GM12878 (cell line): ENCODE results near the gene FAM193B. TPM values are rescaled to one million over a fixed set of nuclear protein-coding genes. Genes with fewer than 3 reads are reported as not detected.

ENCODE experiments used
- ATF3 ChIP-seq: IDR thresholded peaks from 2 replicates; pipeline ENCODE4 v1.6.1; 2011; ENCODE audit warnings: low read depth, mild to moderate bottlenecking, low read length, moderate library complexity, borderline replicate concordance; ENCODE audit errors: extremely low read depth
- BACH1 ChIP-seq: fragments of 450-650 bp; IDR thresholded peaks from 2 replicates; pipeline ENCODE4 v1.6.1; 2017; ENCODE audit warnings: mild to moderate bottlenecking, borderline replicate concordance
- BHLHE40 ChIP-seq, 2 experiments: fragments of 450-650 bp in 1 of 2; IDR thresholded peaks; 2 replicates each; pipeline ENCODE4 v1.6.1; 2011 to 2017; ENCODE audit warnings: low read depth in 2 of 2, borderline replicate concordance in 1 of 2, improper control_type of control experiment in 1 of 2, low read length in 1 of 2, mild to moderate bottlenecking in 1 of 2
- CHD1 ChIP-seq: IDR thresholded peaks from 2 replicates; pipeline ENCODE4 v1.6.1; 2012; ENCODE audit warnings: low read depth, low read length, improper control_type of control experiment
- HDAC2 ChIP-seq: fragments of 200-600 bp; sonication (generic); IDR thresholded peaks from 2 replicates; pipeline ENCODE4 v1.6.1; 2017
- IKZF2 ChIP-seq, 2 experiments: fragments of 450-650 bp; IDR thresholded peaks; 2 replicates each; pipeline ENCODE4 v1.6.1; 2017; ENCODE audit warnings: mild to moderate bottlenecking in 2 of 2, moderate library complexity in 2 of 2
- LARP7 ChIP-seq: fragments of 450-650 bp; IDR thresholded peaks from 2 replicates; pipeline ENCODE4 v1.6.1; 2017; ENCODE audit warnings: mild to moderate bottlenecking
- MYC ChIP-seq: IDR thresholded peaks from 2 replicates; pipeline ENCODE4 v1.6.1; 2011; ENCODE audit warnings: mild to moderate bottlenecking, low read length, moderate library complexity, inconsistent platforms; ENCODE audit not compliant: insufficient read depth, insufficient replicate concordance, insufficient read length, severe bottlenecking
- NBN ChIP-seq: fragments of 450-650 bp; IDR thresholded peaks from 2 replicates; pipeline ENCODE4 v1.6.1; 2016
- NFXL1 ChIP-seq: fragments of 450-650 bp; IDR thresholded peaks from 2 replicates; pipeline ENCODE4 v1.6.1; 2017; ENCODE audit warnings: antibody characterized with exemption, mild to moderate bottlenecking, borderline replicate concordance
- PAX5 ChIP-seq: IDR thresholded peaks from 2 replicates; pipeline ENCODE4 v1.6.1; 2011; ENCODE audit warnings: low read depth, low read length, borderline replicate concordance
- PRDM15 ChIP-seq: fragments of 450-650 bp; formaldehyde crosslinking; IDR thresholded peaks from 2 replicates; pipeline ENCODE4 v1.4.0; 2020; ENCODE audit warnings: mild to moderate bottlenecking, moderate library complexity
- TCF12 ChIP-seq: IDR thresholded peaks from 2 replicates; pipeline ENCODE4 v1.6.1; 2011; ENCODE audit warnings: low read depth, mild to moderate bottlenecking, low read length
- TCF3 ChIP-seq: IDR thresholded peaks from 2 replicates; pipeline ENCODE4 v1.6.1; 2012; ENCODE audit warnings: low read depth, mild to moderate bottlenecking, low read length, borderline replicate concordance; ENCODE audit not compliant: insufficient read depth
- TCF7 ChIP-seq: IDR thresholded peaks from 2 replicates; pipeline ENCODE4 v1.6.1; 2014; ENCODE audit warnings: antibody characterized with exemption, borderline replicate concordance
- YBX1 ChIP-seq: fragments of 450-650 bp; IDR thresholded peaks from 2 replicates; pipeline ENCODE4 v1.6.1; 2016; ENCODE audit warnings: antibody characterized with exemption
- ZNF592 ChIP-seq: fragments of 450-650 bp; IDR thresholded peaks from 2 replicates; pipeline ENCODE4 v1.6.1; 2017; ENCODE audit warnings: mild to moderate bottlenecking, moderate library complexity
- polyA plus RNA-seq, 11 experiments: library from polyadenylated mRNA; depleted of rRNA in 4 of 11; unstranded in 6 of 11; stranded (reverse) in 5 of 11; fragments of >200 nt; fragmentation: Nextera tagmentation in 4 of 11; fragmentation: Illumina TruSeq in 1 of 11; extraction: Ambion mirVana in 4 of 11; extraction: Trizol in 1 of 11; gene quantifications; 1 replicate in 1 of 11; 2 replicates in 10 of 11; pipeline versions ENCODE4 v1.2.1 to v1.2.3, GENCODE V29; 2011 to 2016; ENCODE audit warnings: inconsistent platforms in 2 of 11, missing spikeins in 2 of 11, low read depth in 1 of 11
- total RNA-seq, 4 experiments: library from RNA; depleted of rRNA in 3 of 4; stranded (reverse); fragments of >200 nt in 3 of 4; fragmentation: Illumina TruSeq in 1 of 4; extraction: Trizol in 1 of 4; gene quantifications; 2 replicates each; pipeline versions ENCODE4 v1.2.1 to v1.2.3, GENCODE V29; 2013 to 2021
- TF ChIP-seq, protein P1 (sequence below): fragments of 150-350 bp; IDR thresholded peaks from 2 replicates; pipeline ENCODE4 v1.6.1; 2014; ENCODE audit warnings: mild to moderate bottlenecking, low read depth, low read length

The FAM193B gene
- total and polyA plus RNA-seq, 10 of the 15 experiments (the other 5 are each of a cell fraction or from before 2014, with no cell fraction given), result 3.3 to 47.0 (median 25.1) TPM

- no peak for TF ChIP-seq PRDM15 (CRISPR knock-in tag)
- TF ChIP-seq ATF3, result no peak
- TF ChIP-seq ZNF592, result 0 out of 2 replicates have a peak, but pooled peaks have one; percentile 36
- TF ChIP-seq CHD1, result no peak
- TF ChIP-seq, protein P1, sequence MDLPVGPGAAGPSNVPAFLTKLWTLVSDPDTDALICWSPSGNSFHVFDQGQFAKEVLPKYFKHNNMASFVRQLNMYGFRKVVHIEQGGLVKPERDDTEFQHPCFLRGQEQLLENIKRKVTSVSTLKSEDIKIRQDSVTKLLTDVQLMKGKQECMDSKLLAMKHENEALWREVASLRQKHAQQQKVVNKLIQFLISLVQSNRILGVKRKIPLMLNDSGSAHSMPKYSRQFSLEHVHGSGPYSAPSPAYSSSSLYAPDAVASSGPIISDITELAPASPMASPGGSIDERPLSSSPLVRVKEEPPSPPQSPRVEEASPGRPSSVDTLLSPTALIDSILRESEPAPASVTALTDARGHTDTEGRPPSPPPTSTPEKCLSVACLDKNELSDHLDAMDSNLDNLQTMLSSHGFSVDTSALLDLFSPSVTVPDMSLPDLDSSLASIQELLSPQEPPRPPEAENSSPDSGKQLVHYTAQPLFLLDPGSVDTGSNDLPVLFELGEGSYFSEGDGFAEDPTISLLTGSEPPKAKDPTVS, result no peak
- TF ChIP-seq BHLHE40 (IDR thresholded peaks at IDR 0.05; ENCODE audit: borderline replicate concordance in 1 of 2, low read depth in 2 of 2, low read length in 1 of 2), result peak; percentile 44 to 81; a peak in 3 of 4 replicates
- no peak for TF ChIP-seq NBN
- TF ChIP-seq IKZF2 (IDR thresholded peaks at IDR 0.05), result peak in 1 of 2 experiments; percentile 41; a peak in 2 of 4 replicates
- TF ChIP-seq NFXL1, result no peak
- no peak for TF ChIP-seq HDAC2
- TF ChIP-seq BACH1, result no peak
- peak; percentile 45; the same call in 1 of the 2 replicates for TF ChIP-seq PAX5
- TF ChIP-seq TCF3, result peak; percentile 81; the same call in 1 of the 2 replicates
- TF ChIP-seq TCF7, result no peak
- peak; percentile 76 for TF ChIP-seq TCF12
- no peak for TF ChIP-seq MYC
- no peak for TF ChIP-seq YBX1
- peak; percentile 7; the same call in 1 of the 2 replicates for TF ChIP-seq LARP7
Observed at GRCh38 chr5:177509381-177509951, 44.9 kb downstream of the FAM193B start, which contains the start of gene DOK3 (continued).
